ENCODE data around the gene CDC42EP5. TPM values are rescaled to one million over a fixed set of nuclear protein-coding genes. Genes with fewer than 3 reads are reported as not detected.

Gene CDC42EP5
- total RNA-seq, 1 experiment from 2014 or later = 8.8 TPM

DNA sequence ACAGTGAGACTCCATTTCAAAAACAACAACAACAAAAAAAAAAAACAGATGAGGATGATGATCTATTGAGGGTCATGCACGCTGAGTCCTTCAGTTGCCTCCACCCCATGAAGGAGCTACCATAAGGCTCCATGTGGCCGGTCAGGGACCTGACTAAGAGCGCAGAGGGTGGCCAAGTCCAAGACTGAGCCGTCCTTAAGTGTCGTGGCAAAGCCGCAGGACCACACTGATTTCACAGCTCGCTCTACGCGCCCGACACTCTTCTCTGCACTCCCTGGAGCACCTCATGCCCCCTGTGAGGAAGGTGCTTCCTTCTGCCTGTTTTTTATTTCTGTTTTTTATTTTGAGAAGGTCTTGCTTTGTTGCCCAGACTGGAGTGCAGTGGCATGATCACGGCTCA is 45.5 kb downstream of the CDC42EP5 start:
- DNase-seq (ENCODE audit: low read depth in 1 of 2, low spot score in 2 of 2) = no peak
- no peaks in the 10 kb centered on the region for H3K36me3 ChIP-seq
- no peak overlapping the region for H3K4me3 ChIP-seq
- H3K27me3 ChIP-seq (replicated peaks) = peaks cover 51% of the 10 kb centered on the region
- no peaks in the 10 kb centered on the region for H3K9me3 ChIP-seq (replicated peaks)
- H3K27ac ChIP-seq = no peak overlapping the region
- no peaks in the 10 kb centered on the region; the same call in 1 of the 2 replicates for H3K4me1 ChIP-seq (replicated peaks)

DNA sequence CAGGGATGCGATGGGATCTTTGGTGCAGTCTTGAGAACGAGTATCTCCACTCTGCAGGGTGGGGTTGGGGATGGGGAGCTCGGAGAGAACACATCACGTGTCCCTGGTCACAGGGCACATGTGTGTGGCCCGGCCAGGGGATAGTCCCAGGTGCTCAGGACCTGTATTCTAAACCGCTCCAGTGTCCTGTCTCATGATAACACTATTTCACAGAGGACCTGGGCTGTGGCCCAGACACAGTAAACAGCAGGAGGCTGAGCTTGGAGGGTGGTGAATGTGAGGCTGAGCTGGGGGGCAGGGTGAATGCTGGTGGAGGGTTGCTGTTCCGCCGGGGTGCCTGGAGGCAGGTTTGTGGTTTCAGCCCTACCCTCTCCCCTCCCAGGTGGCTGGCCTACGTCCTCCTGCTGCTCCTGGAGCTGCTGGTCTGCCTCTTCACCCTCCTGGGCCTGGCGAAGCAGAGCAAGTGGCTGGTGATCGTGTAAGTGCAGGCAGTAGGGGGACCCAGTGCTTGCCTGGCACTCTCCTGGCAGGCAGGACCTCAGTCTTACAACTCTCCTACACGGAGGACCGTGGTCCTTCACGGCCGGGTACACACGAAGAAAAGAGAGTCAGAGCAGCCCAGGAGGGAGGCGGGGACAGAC is 46.7 kb downstream of the CDC42EP5 start:
- no peaks in the 10 kb centered on the region for H3K9me3 ChIP-seq (replicated peaks)
- no peaks in the 10 kb centered on the region; the same call in 1 of the 2 replicates for H3K4me1 ChIP-seq (replicated peaks)
- H3K36me3 ChIP-seq = no peaks in the 10 kb centered on the region
- DNase-seq (ENCODE audit: low read depth in 1 of 2, low spot score in 2 of 2) = no peak
- H3K27me3 ChIP-seq (replicated peaks) = peaks cover 50% of the 10 kb centered on the region
- H3K4me3 ChIP-seq = no peak overlapping the region
- no peak overlapping the region for H3K27ac ChIP-seq

DNA sequence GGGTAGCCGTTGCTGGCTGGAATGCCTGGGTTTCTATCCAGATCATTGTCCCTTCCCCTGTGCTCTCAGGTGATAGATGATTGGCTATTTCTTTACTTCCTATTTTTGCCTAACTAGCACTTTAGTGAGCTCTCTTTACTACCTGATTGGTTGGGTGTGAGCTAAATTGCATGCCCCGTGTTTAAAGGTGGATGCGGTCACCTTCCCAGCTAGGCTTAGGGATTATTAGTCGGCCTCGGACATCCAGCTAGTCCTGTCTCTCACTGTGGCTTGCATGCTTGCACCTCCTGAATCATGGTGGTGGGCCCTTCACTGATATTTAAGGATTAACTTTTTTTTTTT is 47.7 kb downstream of the CDC42EP5 start:
- H3K4me3 ChIP-seq = no peak overlapping the region
- H3K36me3 ChIP-seq = no peaks in the 10 kb centered on the region
- peaks cover 49% of the 10 kb centered on the region for H3K27me3 ChIP-seq (replicated peaks)

DNA sequence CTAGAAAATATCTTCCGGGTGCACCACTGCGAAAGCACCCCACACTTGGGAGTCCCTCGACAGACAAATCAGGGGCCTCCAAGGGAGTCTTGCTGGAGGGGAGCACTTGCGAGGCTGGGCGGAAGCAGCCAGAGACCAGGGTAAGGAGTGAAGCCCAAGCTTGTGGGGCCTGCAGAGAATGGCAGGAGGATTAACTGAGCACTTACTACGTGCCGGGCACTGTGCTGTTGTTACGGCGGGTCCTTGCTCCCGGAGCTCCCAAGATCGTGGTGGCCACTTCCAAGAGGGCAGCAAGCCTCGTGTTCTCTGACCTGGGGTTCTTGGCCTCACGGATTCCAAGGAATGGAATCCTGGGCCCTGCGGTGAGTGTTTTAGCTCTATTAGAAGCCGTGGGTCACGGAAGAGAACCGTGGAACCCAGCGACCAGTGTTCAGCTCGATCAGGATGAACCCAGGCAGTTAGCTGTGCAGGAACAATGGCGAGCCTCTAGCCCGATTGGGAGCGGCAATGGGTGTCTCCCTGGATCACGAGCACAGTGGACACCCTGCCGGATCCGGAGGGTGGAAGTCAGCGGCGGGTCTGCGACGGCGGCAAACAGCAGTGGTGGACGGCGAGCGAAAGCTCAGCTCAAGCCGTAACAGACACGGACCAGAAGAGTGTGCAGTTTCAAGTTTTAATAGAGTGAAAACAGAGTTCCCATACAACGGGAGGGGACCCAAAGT is 48.3 kb downstream of the CDC42EP5 start:
- Histone ChIP-seq H3K27ac (no peak overlapping the region), H3K9me3 (replicated peaks) (no peaks in the 10 kb centered on the region), H3K27me3 (replicated peaks) (peaks cover 49% of the 10 kb centered on the region), H3K4me3 (no peak overlapping the region), H3K36me3 (no peaks in the 10 kb centered on the region), H3K4me1 (replicated peaks) (no peaks in the 10 kb centered on the region)
- DNase-seq (ENCODE audit: low read depth in 1 of 2, low spot score in 2 of 2) = no peak

More for the DNA sequence above, 47.7 kb downstream of the CDC42EP5 start:
- no peak for DNase-seq (ENCODE audit: low read depth in 1 of 2, low spot score in 2 of 2)
- Histone ChIP-seq H3K9me3 (replicated peaks) (no peaks in the 10 kb centered on the region), H3K27ac (no peak overlapping the region), H3K4me1 (replicated peaks) (no peaks in the 10 kb centered on the region)

DNA sequence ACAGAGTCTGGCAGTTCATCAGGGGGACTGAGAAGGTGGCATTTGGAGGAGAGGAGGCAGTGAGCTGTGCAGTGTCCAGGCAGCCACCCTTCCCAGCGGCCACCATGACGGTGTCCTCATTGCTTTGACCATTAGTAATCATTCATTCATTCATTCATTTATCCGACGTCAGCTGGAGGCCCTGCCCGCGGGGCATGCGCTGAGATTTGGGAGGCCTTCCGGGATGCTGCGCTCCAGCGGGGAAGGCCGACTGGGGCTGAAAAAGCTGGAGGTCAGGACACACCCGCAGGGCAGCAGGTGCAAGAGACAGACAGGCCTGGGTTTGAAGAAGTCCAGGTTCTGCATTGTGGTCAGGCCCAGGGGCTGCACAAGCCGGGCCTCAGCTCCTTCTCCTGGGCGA is 48.9 kb downstream of the CDC42EP5 start:
- Histone ChIP-seq H3K9me3 (replicated peaks) (no peaks in the 10 kb centered on the region), H3K27me3 (replicated peaks) (peaks cover 48% of the 10 kb centered on the region), H3K27ac (no peak overlapping the region), H3K4me3 (no peak overlapping the region), H3K4me1 (replicated peaks) (no peaks in the 10 kb centered on the region), H3K36me3 (no peaks in the 10 kb centered on the region)
- DNase-seq (ENCODE audit: low read depth in 1 of 2, low spot score in 2 of 2) = no peak

DNA sequence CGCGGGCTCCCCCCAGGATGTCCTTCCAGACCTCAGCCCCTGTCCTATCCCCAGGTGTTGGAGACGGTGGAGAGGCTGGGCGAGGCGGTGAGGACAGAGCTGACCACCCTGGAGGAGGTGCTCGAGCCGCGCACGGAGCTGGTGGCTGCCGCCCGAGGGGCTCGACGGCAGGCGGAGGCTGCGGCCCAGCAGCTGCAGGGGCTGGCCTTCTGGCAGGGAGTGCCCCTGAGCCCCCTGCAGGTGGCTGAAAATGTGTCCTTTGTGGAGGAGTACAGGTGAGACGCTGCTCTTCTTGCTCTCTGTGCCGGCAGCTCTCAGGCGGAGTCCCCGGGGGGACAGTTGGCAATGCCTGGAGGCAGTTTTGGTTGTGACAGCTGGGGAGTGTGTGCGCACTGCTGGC is 51.0 kb downstream of the CDC42EP5 start:
- no peak overlapping the region for H3K27ac ChIP-seq
- no peak for DNase-seq (ENCODE audit: low read depth in 1 of 2, low spot score in 2 of 2)
- no peaks in the 10 kb centered on the region for H3K36me3 ChIP-seq

DNA sequence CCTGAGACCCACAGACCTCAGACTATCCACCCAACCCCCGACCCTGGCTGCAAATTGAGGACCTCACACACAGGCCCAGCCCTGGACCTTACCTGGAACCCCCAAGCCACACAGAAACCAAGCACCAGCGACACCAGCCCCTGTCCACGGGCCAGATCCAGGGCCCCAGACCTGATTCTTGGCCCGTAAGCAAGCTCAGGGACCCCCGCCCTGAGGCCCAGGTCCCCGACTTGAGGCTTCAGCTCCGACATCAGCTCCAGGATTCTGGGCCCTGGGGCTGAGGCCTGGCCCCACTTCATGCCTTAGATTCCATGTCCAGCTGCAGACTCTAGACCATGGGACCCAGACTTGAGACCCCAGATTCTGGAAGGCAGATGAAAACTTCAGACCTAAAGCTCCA is 51.6 kb downstream of the CDC42EP5 start:
- Histone ChIP-seq H3K27me3 (replicated peaks) (peaks cover 59% of the 10 kb centered on the region), H3K4me1 (replicated peaks) (no peaks in the 10 kb centered on the region), H3K36me3 (no peaks in the 10 kb centered on the region), H3K27ac (no peak overlapping the region), H3K4me3 (no peak overlapping the region), H3K9me3 (replicated peaks) (no peaks in the 10 kb centered on the region)
- DNase-seq (ENCODE audit: low read depth in 1 of 2, low spot score in 2 of 2) = no peak

More for the DNA sequence above, 51.0 kb downstream of the CDC42EP5 start:
- H3K9me3 ChIP-seq (replicated peaks) = no peaks in the 10 kb centered on the region
- H3K4me3 ChIP-seq = no peak overlapping the region
- no peaks in the 10 kb centered on the region for H3K4me1 ChIP-seq (replicated peaks)
- peaks cover 53% of the 10 kb centered on the region for H3K27me3 ChIP-seq (replicated peaks)

DNA sequence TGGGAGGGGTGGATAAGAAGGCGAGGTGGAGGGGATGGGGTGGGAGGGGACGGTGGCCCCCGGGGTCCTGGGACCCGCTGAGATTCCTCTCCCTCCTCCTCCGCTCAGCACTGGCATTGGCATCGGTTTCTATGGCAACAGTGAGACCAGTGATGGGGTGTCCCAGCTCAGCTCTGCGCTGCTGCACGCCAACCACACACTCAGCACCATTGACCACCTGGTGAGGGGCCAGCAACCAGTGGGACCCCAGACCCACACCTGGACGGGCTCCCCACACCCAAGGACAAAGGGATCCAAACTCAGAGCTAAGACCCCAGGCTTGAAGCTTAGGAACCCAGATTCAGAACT is 52.0 kb downstream of the CDC42EP5 start:
- H3K36me3 ChIP-seq = no peaks in the 10 kb centered on the region
- H3K4me1 ChIP-seq (replicated peaks) = no peaks in the 10 kb centered on the region
- H3K27ac ChIP-seq = no peak overlapping the region
- no peak overlapping the region for H3K4me3 ChIP-seq
- no peak for DNase-seq (ENCODE audit: low read depth in 1 of 2, low spot score in 2 of 2)
- peaks cover 59% of the 10 kb centered on the region for H3K27me3 ChIP-seq (replicated peaks)
- no peaks in the 10 kb centered on the region for H3K9me3 ChIP-seq (replicated peaks)

DNA sequence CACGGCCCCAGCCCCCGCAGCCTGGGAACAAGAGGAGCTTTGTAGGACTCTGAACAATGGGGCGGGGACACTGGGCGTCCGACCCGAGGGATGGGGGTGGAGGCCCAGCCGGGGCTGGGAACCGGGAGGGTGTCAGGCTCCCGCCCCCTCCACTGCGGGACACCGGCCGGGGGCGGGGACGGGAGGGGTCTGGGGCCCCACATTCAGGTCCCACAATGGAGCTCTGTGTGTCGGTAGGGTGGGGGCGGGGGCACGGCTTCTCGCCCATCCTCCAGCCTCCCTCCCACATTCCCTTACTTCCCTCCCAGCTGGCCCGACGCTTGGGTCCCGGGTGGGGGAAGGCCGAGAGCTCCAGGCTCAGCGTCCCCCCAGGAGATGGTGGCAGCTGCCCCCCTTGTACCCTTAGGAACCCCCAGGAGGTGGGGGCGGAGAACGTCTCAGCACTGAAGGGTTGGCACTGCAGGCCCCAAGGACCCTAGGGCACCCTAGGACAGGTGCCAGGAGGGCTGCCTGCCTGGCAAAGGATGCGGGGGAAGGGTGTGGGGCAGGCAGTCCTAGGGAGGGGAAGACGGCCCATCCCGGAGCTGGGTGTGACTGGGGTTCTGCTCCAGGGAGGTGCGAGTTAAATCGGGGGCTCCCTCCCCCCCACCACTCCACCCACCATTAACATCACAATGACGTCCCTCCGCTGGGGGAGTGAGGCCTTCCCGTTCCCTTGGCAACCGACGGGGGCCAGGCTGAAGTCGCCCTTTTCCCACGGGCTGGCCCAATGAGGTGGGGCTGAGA is 52.5 kb downstream of the CDC42EP5 start:
- Histone ChIP-seq H3K36me3 (no peaks in the 10 kb centered on the region), H3K4me1 (replicated peaks) (no peaks in the 10 kb centered on the region), H3K27ac (no peak overlapping the region), H3K27me3 (replicated peaks) (peaks cover 59% of the 10 kb centered on the region), H3K9me3 (replicated peaks) (no peaks in the 10 kb centered on the region), H3K4me3 (no peak overlapping the region)
- DNase-seq (ENCODE audit: low read depth in 1 of 2, low spot score in 2 of 2) = no peak

DNA sequence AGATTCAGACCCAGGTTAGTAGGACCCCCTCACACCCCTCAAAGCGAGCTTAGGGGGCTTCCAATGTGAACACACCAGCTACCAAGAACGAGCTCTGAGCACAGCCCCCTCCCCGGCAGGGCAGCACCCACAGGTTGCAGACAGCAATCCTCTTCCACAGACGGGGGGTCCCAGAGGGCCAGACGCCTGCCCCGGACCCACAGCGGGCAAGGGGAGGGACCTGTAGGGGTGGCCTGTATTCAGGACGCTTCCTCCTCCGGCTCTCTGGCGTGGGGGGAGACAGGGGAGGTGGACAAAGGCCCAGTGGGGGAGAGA is 53.1 kb downstream of the CDC42EP5 start:
- Histone ChIP-seq H3K9me3 (replicated peaks) (no peaks in the 10 kb centered on the region), H3K4me3 (no peak overlapping the region), H3K36me3 (no peaks in the 10 kb centered on the region), H3K4me1 (replicated peaks) (no peaks in the 10 kb centered on the region), H3K27ac (no peak overlapping the region), H3K27me3 (replicated peaks) (peaks cover 62% of the 10 kb centered on the region)
- no peak for DNase-seq (ENCODE audit: low read depth in 1 of 2, low spot score in 2 of 2)

DNA sequence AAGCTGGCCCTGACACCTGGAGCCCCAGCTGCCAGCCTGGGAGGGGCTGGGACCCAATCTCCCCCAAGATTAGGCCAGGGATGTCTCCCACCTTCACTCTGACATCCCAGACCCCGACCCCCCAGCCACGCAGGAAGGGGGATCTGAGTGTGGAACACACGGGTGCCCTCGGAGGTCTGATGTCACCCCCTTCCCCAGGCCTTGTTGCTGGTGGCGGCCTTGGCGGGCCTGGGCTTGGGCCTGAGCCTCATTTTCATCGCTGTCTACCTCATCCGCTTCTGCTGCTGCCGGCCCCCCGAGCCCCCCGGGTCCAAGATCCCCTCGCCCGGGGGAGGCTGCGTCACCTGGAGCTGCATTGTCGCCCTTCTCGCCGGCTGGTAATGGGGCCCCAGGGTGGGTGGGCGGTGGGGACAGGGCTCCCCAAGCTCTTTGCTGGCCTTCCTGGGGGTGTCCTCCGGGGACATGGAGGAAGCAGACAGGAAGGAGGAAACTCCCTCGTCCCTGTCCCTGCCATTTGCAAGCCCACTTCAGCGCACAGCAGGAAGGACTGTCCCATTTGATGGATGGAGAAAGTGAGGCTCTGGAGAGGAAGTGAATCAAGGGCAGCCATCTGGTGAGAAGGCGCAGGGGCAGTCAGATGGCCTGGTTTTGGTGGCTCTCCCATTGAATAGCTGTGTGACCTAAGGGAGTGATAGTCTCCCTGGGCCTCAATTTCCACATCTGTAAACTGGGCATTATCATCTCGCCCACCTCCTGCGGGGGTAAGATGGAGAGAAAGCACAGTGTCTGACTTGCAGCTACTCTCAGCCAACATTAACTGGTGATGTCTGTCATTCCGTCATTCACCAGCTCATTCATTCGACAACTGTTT is 53.9 kb downstream of the CDC42EP5 start:
- Histone ChIP-seq H3K27me3 (replicated peaks) (peaks cover 67% of the 10 kb centered on the region), H3K9me3 (replicated peaks) (no peaks in the 10 kb centered on the region), H3K4me1 (replicated peaks) (no peaks in the 10 kb centered on the region), H3K4me3 (no peak overlapping the region), H3K36me3 (no peaks in the 10 kb centered on the region), H3K27ac (no peak overlapping the region)
- no peak for DNase-seq (ENCODE audit: low read depth in 1 of 2, low spot score in 2 of 2)

DNA sequence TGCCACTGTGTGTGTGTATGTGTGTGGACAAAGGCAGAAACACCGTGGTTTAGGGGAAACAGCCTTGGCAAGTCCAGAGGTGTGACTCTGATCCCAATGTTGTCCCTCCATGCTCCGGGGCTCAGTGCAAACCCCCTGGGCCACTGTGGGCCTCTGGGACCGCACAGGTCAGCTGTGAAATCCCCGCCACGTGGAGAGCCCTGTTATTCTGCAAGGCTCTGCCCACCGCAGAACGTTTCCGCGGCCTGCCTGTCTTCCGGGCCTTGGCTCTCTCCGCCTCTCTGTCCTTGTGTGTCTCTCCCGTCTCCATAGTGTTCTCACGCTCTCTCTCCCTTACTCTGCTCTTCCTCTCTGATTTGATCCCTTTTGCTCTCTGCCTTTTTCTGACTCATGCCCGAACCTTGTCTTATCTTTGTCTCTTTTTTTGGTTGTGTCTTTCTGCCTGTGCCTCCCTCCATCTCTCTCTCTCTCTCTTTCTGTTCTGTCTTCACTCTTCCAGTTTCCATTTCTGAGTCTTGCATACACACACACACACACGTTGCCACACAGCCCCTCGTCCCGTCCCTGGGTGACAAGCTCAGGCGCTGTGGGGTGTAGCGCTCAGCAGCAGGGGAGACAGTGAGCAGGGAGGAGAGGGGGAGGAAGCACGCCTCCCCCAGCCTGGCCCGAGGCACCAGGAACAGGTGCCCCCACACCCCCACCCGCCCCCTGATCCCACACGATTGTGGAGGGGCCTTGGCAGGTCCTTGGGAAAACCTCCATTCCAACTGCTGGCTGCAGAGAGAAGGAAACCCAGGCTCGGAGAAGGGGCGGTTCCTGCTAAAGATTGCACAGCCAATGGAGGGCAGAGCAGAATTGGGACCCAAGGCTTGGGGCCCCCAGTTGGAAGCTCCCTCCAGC is 54.8 kb downstream of the CDC42EP5 start:
- no peaks in the 10 kb centered on the region for H3K9me3 ChIP-seq (replicated peaks)
- peaks cover 65% of the 10 kb centered on the region for H3K27me3 ChIP-seq (replicated peaks)
- no peak for DNase-seq (ENCODE audit: low read depth in 1 of 2, low spot score in 2 of 2)
- H3K4me3 ChIP-seq = no peak overlapping the region
- no peaks in the 10 kb centered on the region for H3K36me3 ChIP-seq
- no peaks in the 10 kb centered on the region for H3K4me1 ChIP-seq (replicated peaks)
- H3K27ac ChIP-seq = no peak overlapping the region
